ENCODE measurements around the gene ADAM19.

DNA sequence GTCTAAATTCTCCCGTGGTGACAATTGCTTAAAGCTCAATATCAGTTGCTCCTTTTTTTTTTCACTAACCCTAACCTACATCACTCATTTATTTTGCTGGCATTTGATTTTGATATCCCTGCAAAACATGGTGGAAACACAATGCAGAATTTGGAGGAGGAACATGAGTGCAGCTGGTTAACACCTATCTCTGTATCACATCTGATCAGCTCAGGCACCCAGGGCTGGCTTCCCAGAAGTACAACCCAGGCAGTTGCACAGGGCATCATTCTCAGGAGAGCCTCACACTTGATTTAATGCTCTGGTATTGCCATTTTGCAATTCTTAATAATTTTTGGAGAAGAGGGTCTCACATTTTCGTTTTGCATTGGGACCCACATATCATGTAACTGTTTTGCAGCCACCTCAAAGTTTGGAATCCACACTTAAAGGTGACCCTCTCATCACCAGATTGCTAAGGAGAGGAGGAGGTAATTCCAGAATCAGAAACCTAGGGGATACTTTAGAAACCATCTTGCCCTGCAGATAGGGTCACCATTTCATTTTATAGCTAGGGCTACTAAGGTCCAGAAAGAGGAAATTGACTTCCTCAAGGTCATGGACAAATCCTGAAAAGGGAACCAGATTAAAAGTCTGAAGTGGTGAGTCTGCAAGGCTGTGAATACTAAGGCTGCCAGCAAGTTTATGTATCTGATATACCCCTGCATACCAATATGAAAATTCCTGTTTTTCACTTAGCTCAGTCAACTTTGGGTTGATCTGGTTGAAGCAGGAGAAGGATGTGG lies 19.3 kb upstream of the ADAM19 start:
- no peak for TF ChIP-seq POLR2AphosphoS5 (IDR thresholded peaks at IDR 0.05; ENCODE audit: low read depth)
- no peak for TF ChIP-seq CTCF (conservative IDR thresholded peaks at IDR 0.05; ENCODE audit: low read depth in 2 of 2)
- TF ChIP-seq EZH2phosphoT487 (IDR thresholded peaks at IDR 0.05; ENCODE audit: unreplicated experiment), result no peak
- no peak for TF ChIP-seq NANOG (IDR thresholded peaks at IDR 0.05; ENCODE audit: borderline replicate concordance)
- no peak for TF ChIP-seq CREB1 (CRISPR knock-in tag; IDR thresholded peaks at IDR 0.05; ENCODE audit: low read depth)
- TF ChIP-seq, protein P1, sequence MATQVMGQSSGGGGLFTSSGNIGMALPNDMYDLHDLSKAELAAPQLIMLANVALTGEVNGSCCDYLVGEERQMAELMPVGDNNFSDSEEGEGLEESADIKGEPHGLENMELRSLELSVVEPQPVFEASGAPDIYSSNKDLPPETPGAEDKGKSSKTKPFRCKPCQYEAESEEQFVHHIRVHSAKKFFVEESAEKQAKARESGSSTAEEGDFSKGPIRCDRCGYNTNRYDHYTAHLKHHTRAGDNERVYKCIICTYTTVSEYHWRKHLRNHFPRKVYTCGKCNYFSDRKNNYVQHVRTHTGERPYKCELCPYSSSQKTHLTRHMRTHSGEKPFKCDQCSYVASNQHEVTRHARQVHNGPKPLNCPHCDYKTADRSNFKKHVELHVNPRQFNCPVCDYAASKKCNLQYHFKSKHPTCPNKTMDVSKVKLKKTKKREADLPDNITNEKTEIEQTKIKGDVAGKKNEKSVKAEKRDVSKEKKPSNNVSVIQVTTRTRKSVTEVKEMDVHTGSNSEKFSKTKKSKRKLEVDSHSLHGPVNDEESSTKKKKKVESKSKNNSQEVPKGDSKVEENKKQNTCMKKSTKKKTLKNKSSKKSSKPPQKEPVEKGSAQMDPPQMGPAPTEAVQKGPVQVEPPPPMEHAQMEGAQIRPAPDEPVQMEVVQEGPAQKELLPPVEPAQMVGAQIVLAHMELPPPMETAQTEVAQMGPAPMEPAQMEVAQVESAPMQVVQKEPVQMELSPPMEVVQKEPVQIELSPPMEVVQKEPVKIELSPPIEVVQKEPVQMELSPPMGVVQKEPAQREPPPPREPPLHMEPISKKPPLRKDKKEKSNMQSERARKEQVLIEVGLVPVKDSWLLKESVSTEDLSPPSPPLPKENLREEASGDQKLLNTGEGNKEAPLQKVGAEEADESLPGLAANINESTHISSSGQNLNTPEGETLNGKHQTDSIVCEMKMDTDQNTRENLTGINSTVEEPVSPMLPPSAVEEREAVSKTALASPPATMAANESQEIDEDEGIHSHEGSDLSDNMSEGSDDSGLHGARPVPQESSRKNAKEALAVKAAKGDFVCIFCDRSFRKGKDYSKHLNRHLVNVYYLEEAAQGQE (IDR thresholded peaks at IDR 0.05; ENCODE audit: unreplicated experiment), result no peak
- no peak for TF ChIP-seq EZH2 (IDR thresholded peaks at IDR 0.05; ENCODE audit: low read depth, unreplicated experiment)

All from GM23338 (cell line).